CD4-positive, alpha-beta T cell (primary cell): Measurements from ENCODE around the gene BICDL2. TPM values are rescaled to one million over a fixed set of nuclear protein-coding genes. Genes with fewer than 3 reads are reported as not detected.

Experiments
- ATAC-seq: fragments of 200-7000 bp; cut with Tn5 transposase; one replicate; pipeline ENCODE4 v1.10.0; 2022; ENCODE audit warnings: mild to moderate bottlenecking; ENCODE audit not compliant: poor library complexity
- CTCF ChIA-PET: fragments of 350-600 bp; sonication (Branson Sonifier 250); formaldehyde crosslinking; loops from one replicate; lab custom pipeline; 2021; ENCODE audit warnings: antibody characterized with exemption, inconsistent platforms; lab: Charles Lee
- POLR2A ChIA-PET: fragments of 350-600 bp; sonication (Branson Sonifier 250); formaldehyde crosslinking; loops from one replicate; lab custom pipeline; 2021; ENCODE audit warnings: antibody characterized with exemption, inconsistent platforms; lab: Charles Lee
- DNase-seq, 14 experiments: peaks; one replicate each; pipeline ENCODE4 v3.0.0-alpha.2; 2013 to 2020; ENCODE audit warnings: mixed read lengths in 2 of 14
- H3K27ac ChIP-seq, 2 donors: one replicate each; pipeline versions ENCODE4 v1.5.1 to v1.7.0; 2013; ENCODE audit warnings: low read length in 2 of 2, low read depth in 1 of 2, mild to moderate bottlenecking in 1 of 2
- H3K27me3 ChIP-seq, 2 experiments: 1 replicate in 1 of 2; 2 replicates in 1 of 2; pipeline versions ENCODE4 v1.6.1 to v1.7.0; 2013; ENCODE audit warnings: low read length in 2 of 2, control low read depth in 1 of 2, mild to moderate bottlenecking in 1 of 2, moderate library complexity in 1 of 2; ENCODE audit not compliant: insufficient read depth in 2 of 2, control insufficient read depth in 1 of 2
- H3K36me3 ChIP-seq: one replicate; pipeline ENCODE4 v1.6.1; 2013; ENCODE audit warnings: low read length, control low read depth; ENCODE audit not compliant: insufficient read depth
- H3K4me1 ChIP-seq: one replicate; pipeline ENCODE4 v1.6.1; 2013; ENCODE audit warnings: low read length, control low read depth; ENCODE audit not compliant: insufficient read depth
- H3K4me3 ChIP-seq: one replicate; pipeline ENCODE4 v1.5.1; 2013; ENCODE audit warnings: mild to moderate bottlenecking, low read length, moderate library complexity
- H3K9me3 ChIP-seq, 2 experiments: 1 replicate in 1 of 2; 2 replicates in 1 of 2; pipeline versions ENCODE4 v1.6.1 to v1.7.0; 2013; ENCODE audit warnings: low read length in 2 of 2, mild to moderate bottlenecking in 2 of 2, control low read depth in 1 of 2, moderate library complexity in 1 of 2; ENCODE audit not compliant: control insufficient read depth in 1 of 2, insufficient read depth in 1 of 2
- H3K27ac Mint-ChIP-seq: one replicate; pipeline ENCODE4 v1.8.0; 2020; ENCODE audit warnings: mixed read lengths
- H3K27me3 Mint-ChIP-seq: one replicate; pipeline ENCODE4 v1.8.0; 2021; ENCODE audit warnings: mixed read lengths
- H3K36me3 Mint-ChIP-seq: one replicate; pipeline ENCODE4 v1.8.0; 2021; ENCODE audit warnings: low read depth, mixed read lengths
- H3K4me1 Mint-ChIP-seq: one replicate; pipeline ENCODE4 v1.8.0; 2021; ENCODE audit warnings: low read depth, mixed read lengths
- H3K4me3 Mint-ChIP-seq: one replicate; pipeline ENCODE4 v1.8.0; 2020; ENCODE audit warnings: mild to moderate bottlenecking, mixed read lengths
- H3K9me3 Mint-ChIP-seq: one replicate; pipeline ENCODE4 v1.8.0; 2020; ENCODE audit warnings: mixed read lengths
- CTCF ChIP-seq: fragments of 200-600 bp; IDR thresholded peaks from one replicate; pipeline ENCODE4 v1.8.0; 2022; ENCODE audit warnings: antibody characterized with exemption, mild to moderate bottlenecking
- intact Hi-C, 2 experiments: fragments of 100-400 bp; cut with DNase I in 1 of 2; cut with micrococcal nuclease in 1 of 2; formaldehyde crosslinking; loops; one replicate each; pipeline versions ENCODE4 v1.15.1 to v1.9.0; 2023 to 2025; cut with DNase I, micrococcal nuclease
- total RNA-seq, 174 experiments: library from RNA in 2 of 174; stranded (reverse) in 2 of 174; gene quantifications; one replicate each; pipeline ENCODE4 v1.2.3 and lab custom pipeline; 2021 to 2026

The BICDL2 gene
- total RNA-seq, 2 experiments from 2014 or later, result not detected

GRCh38 chr16:3007957-3008689 is 28.6 kb downstream of the BICDL2 start:
- H3K4me1 ChIP-seq, result peaks cover 54% of the 10 kb centered on the region
- intact Hi-C loops, result no loop called here
- H3K27me3 Mint-ChIP-seq, result peaks cover 31% of the 10 kb centered on the region
- H3K27ac ChIP-seq, result no peak overlapping the region
- ChIA-PET CTCF (interaction anchor here (1.7 to 11.4 kb wide), 2 partner anchors 13 to 22 kb away, joined by 5 to 181 read pairs; no protein-coding TSS in a partner anchor), POLR2A (interaction anchor here (1.1 to 1.4 kb wide), 4 partner anchors 13 to 140 kb away, joined by 4 to 8 read pairs (median 8); partner anchors contain the start of genes HCFC1R1 and TNFRSF12A)
- peak overlapping the region; percentile 71 for H3K4me3 Mint-ChIP-seq
- no peaks in the 10 kb centered on the region for H3K36me3 Mint-ChIP-seq
- peaks cover 33% of the 10 kb centered on the region for H3K4me1 Mint-ChIP-seq
- H3K27me3 ChIP-seq, result peaks cover 4 to 6% of the 10 kb centered on the region in 2 experiments
- no peak for ATAC-seq
- peak overlapping the region; percentile 20 for H3K4me3 ChIP-seq
- H3K27ac Mint-ChIP-seq, result no peak overlapping the region
- no peaks in the 10 kb centered on the region for H3K9me3 Mint-ChIP-seq
- H3K36me3 ChIP-seq, result no peaks in the 10 kb centered on the region
- peak in 4 of 14 experiments; percentile 27 to 59 (median 45) for DNase-seq
- H3K9me3 ChIP-seq, result peaks cover 0 to 5% of the 10 kb centered on the region in 2 experiments
- TF ChIP-seq CTCF, result no peak

- DNase-seq (no peak), ATAC-seq (no peak)
- H3K9me3 ChIP-seq, result peaks cover 0 to 5% of the 10 kb centered on the region in 2 experiments
- Mint-ChIP-seq H3K4me1 (peaks cover 33% of the 10 kb centered on the region), H3K36me3 (no peaks in the 10 kb centered on the region), H3K9me3 (no peaks in the 10 kb centered on the region), H3K4me3 (peak overlapping the region; percentile 71), H3K27ac (no peak overlapping the region), H3K27me3 (peaks cover 28% of the 10 kb centered on the region)
- H3K36me3 ChIP-seq, result no peaks in the 10 kb centered on the region
- ChIA-PET CTCF (interaction anchor here (1.7 to 11.4 kb wide), 2 partner anchors 14 to 22 kb away, joined by 5 to 181 read pairs; no protein-coding TSS in a partner anchor), POLR2A (interaction anchor here (0.5 to 1.4 kb wide), 5 partner anchors 13 to 139 kb away, joined by 3 to 8 read pairs (median 8); partner anchors contain the start of genes HCFC1R1 and TNFRSF12A)
- peaks cover 48% of the 10 kb centered on the region for H3K4me1 ChIP-seq
- intact Hi-C loops, result no loop called here
- no peak for TF ChIP-seq CTCF
- H3K27ac ChIP-seq, result no peak overlapping the region
- peak overlapping the region; percentile 20 for H3K4me3 ChIP-seq
- H3K27me3 ChIP-seq, result peaks cover 2 to 6% of the 10 kb centered on the region in 2 experiments
These were observed 29.4 kb downstream of the BICDL2 start for GRCh38 chr16:3007059-3007956.

- DNase-seq (peak in 1 of 14 experiments; percentile 26), ATAC-seq (no peak)
- no peaks in the 10 kb centered on the region for H3K36me3 ChIP-seq
- H3K27ac Mint-ChIP-seq, result no peak overlapping the region
- POLR2A ChIA-PET, result interaction anchor here (0.7 to 2.7 kb wide), 5 partner anchors 15 to 1327 kb away, joined by 3 to 20 read pairs (median 4); partner anchors contain the start of genes JPT2 and TNFRSF12A
- peak overlapping the region; percentile 12 for H3K4me3 ChIP-seq
- no peaks in the 10 kb centered on the region for H3K36me3 Mint-ChIP-seq
- no peaks in the 10 kb centered on the region for H3K9me3 Mint-ChIP-seq
- peaks cover 0 to 2% of the 10 kb centered on the region in 2 experiments for H3K9me3 ChIP-seq
- H3K4me1 Mint-ChIP-seq, result peaks cover 33% of the 10 kb centered on the region
- CTCF ChIA-PET, result interaction anchor here (1.2 to 11.4 kb wide), 2 partner anchors 25 to 41 kb away, joined by 5 to 181 read pairs; no protein-coding TSS in a partner anchor
- no peak for TF ChIP-seq CTCF
- H3K27me3 ChIP-seq, result peaks cover 0 to 3% of the 10 kb centered on the region in 2 experiments
- H3K27ac ChIP-seq, result no peak overlapping the region
- intact Hi-C loops, result loop anchor here (2.0 to 5.0 kb wide), 3 partner anchors 16 to 162 kb away; partner anchors contain the start of gene TNFRSF12A (in 1 of the 2)
- peaks cover 41% of the 10 kb centered on the region for H3K4me1 ChIP-seq
- peak overlapping the region; percentile 76 for H3K4me3 Mint-ChIP-seq
- peaks cover 27% of the 10 kb centered on the region for H3K27me3 Mint-ChIP-seq
These were observed 31.9 kb downstream of the BICDL2 start for GRCh38 chr16:3004781-3005284.
